ENCODE data around the gene PGAP1. TPM values are rescaled to one million over a fixed set of nuclear protein-coding genes. Genes with fewer than 3 reads are reported as not detected.

The PGAP1 gene
- total RNA-seq, 1 experiment from 2014 or later: 7.1 TPM

GRCh38 chr2:196925768-196926561, 542 bp downstream of the PGAP1 start (continued):
- TF ChIP-seq REST (IDR thresholded peaks at IDR 0.05; ENCODE audit: low read depth): no peak
- TF ChIP-seq EZH2 (IDR thresholded peaks at IDR 0.05): no peak
- no peak for TF ChIP-seq FOSL1 (IDR thresholded peaks at IDR 0.05; ENCODE audit: low read depth)
- no peak for TF ChIP-seq JUND (IDR thresholded peaks at IDR 0.05)
- no peak for TF ChIP-seq SRF (IDR thresholded peaks at IDR 0.05; ENCODE audit: low read depth)
- TF ChIP-seq MAX (IDR thresholded peaks at IDR 0.05): no peak; the same call in 1 of the 2 replicates
- no peak for TF ChIP-seq ZNF274 (IDR thresholded peaks at IDR 0.05; ENCODE audit: low read depth, low read length)
- TF ChIP-seq ZFX (IDR thresholded peaks at IDR 0.05): no peak
- TF ChIP-seq POLR2A (IDR thresholded peaks at IDR 0.05; ENCODE audit: borderline replicate concordance, extremely low read depth, insufficient read depth, insufficient read length): no peak

- RAD21 ChIA-PET (ENCODE audit: low non-redundant PET in 1 of 2, low total read pairs in 2 of 2, uncharacterized antibody in 2 of 2, unreplicated experiment in 2 of 2): no interaction called here
- intact Hi-C loops (cut with micrococcal nuclease): loop anchor here (5.0 kb wide), 1 partner anchor 128 kb away; the partner anchor contains the start of gene GTF3C3
- TF ChIP-seq EZH2 (IDR thresholded peaks at IDR 0.05) (no peak), SRF (IDR thresholded peaks at IDR 0.05; ENCODE audit: low read depth) (no peak), POLR2A (IDR thresholded peaks at IDR 0.05; ENCODE audit: borderline replicate concordance, extremely low read depth, insufficient read depth, insufficient read length) (no peak), ZFX (IDR thresholded peaks at IDR 0.05) (no peak), ELF1 (IDR thresholded peaks at IDR 0.05; ENCODE audit: borderline replicate concordance, low read depth) (no peak)
- H3K4me3 ChIP-seq (replicated peaks in 1 of 2; ENCODE audit: low read depth in 1 of 2, low read length in 2 of 2): peak overlapping the region; percentile 79 to 80
- no peaks in the 10 kb centered on the region for H3K9me2 ChIP-seq (ENCODE audit: insufficient read depth)
- no peaks in the 10 kb centered on the region for H4K20me1 ChIP-seq (ENCODE audit: insufficient read depth)
- H2AFZ ChIP-seq (ENCODE audit: low read depth, low read length, poor library complexity, severe bottlenecking): peak overlapping the region; percentile 79
- no peak overlapping the region for H3K27ac ChIP-seq (ENCODE audit: low read depth, low read length)
- no peaks in the 10 kb centered on the region for H3K9me3 ChIP-seq (ENCODE audit: control insufficient read depth in 1 of 2, insufficient read depth in 1 of 2, low read depth in 1 of 2, low read length in 2 of 2)
- no peaks in the 10 kb centered on the region for H3K36me3 ChIP-seq (ENCODE audit: control insufficient read depth in 1 of 2, insufficient read depth in 2 of 2, low read length in 2 of 2)
- peak overlapping the region; percentile 91 for H3K4me2 ChIP-seq (ENCODE audit: low read length)
- DNase-seq (ENCODE audit: low read depth, low spot score) (no peak), ATAC-seq (no peak)
- H3K4me1 ChIP-seq (ENCODE audit: control insufficient read depth in 1 of 2, insufficient read depth in 2 of 2, low read length in 2 of 2): peaks cover 0 to 14% of the 10 kb centered on the region in 2 experiments; a peak in 2 of 4 replicates
- H3K79me2 ChIP-seq (ENCODE audit: insufficient read depth, low read length): peaks cover 30% of the 10 kb centered on the region
- CTCF ChIA-PET: no interaction called here
- BruUV-seq (replicated peaks): TSS peak; percentile 49
- no peaks in the 10 kb centered on the region for H3K27me3 ChIP-seq (ENCODE audit: insufficient read depth, low read length)
- peak overlapping the region; percentile 77 for H3K9ac ChIP-seq (ENCODE audit: low read length)
- POLR2A ChIA-PET: interaction anchor here (1.5 kb wide), 1 partner anchor 11 kb away, joined by 4 read pairs; no protein-coding TSS in a partner anchor
Measured at GRCh38 chr2:196925051-196925767, 1.3 kb downstream of the PGAP1 start.
